Keratinocyte (primary cell): ENCODE results near the gene FRMPD4. TPM values are rescaled to one million over a fixed set of nuclear protein-coding genes. Genes with fewer than 3 reads are reported as not detected.

Experiments
- DNase-seq: peaks from one replicate; pipeline ENCODE4 v3.0.0-alpha.2; 2011; ENCODE audit warnings: low read depth, missing footprints, low spot score
- FAIRE-seq: peaks from 2 replicates; lab custom pipeline; 2011; peaks lifted over from hg19 to GRCh38; lab: Jason Lieb, UNC
- H2AFZ ChIP-seq: 2 replicates; pipeline ENCODE4 v1.6.0; 2012; ENCODE audit warnings: low read length, control low read depth, inconsistent platforms; ENCODE audit not compliant: control insufficient read depth
- H3K27ac ChIP-seq: 2 replicates; pipeline ENCODE4 v1.5.1; 2011; ENCODE audit warnings: low read length; ENCODE audit not compliant: control insufficient read depth, insufficient read depth
- H3K27me3 ChIP-seq: 3 replicates; pipeline ENCODE4 v1.6.0; 2011; ENCODE audit warnings: low read length; ENCODE audit not compliant: control insufficient read depth, insufficient read depth; ENCODE audit errors: extremely low read depth
- H3K36me3 ChIP-seq, 2 experiments: 2 replicates in 1 of 2; 3 replicates in 1 of 2; pipeline ENCODE4 v1.5.1; 2011; ENCODE audit warnings: low read length in 2 of 2, mild to moderate bottlenecking in 1 of 2; ENCODE audit not compliant: control insufficient read depth in 2 of 2, insufficient read depth in 2 of 2; ENCODE audit errors: extremely low read depth in 1 of 2
- H3K4me1 ChIP-seq: 3 replicates; pipeline ENCODE4 v1.5.1; 2011; ENCODE audit warnings: low read length; ENCODE audit not compliant: control insufficient read depth, insufficient read depth; ENCODE audit errors: extremely low read depth
- H3K4me2 ChIP-seq: 3 replicates; pipeline ENCODE4 v1.6.0; 2011; ENCODE audit warnings: low read depth, low read length; ENCODE audit not compliant: control insufficient read depth, insufficient read depth; ENCODE audit errors: extremely low read depth
- H3K4me3 ChIP-seq, 3 experiments: fragments of 200-600 bp in 1 of 3; sonication (generic) in 1 of 3; 2 replicates in 2 of 3; 3 replicates in 1 of 3; pipeline ENCODE4 v1.5.1; 2011 to 2016; ENCODE audit warnings: low read length in 3 of 3, mild to moderate bottlenecking in 3 of 3, control low read depth in 2 of 3, inconsistent platforms in 1 of 3, low read depth in 1 of 3, mixed read lengths in 1 of 3, mixed run types in 1 of 3, moderate library complexity in 1 of 3; ENCODE audit not compliant: control insufficient read depth in 2 of 3, insufficient read depth in 2 of 3; ENCODE audit errors: extremely low read depth in 1 of 3
- H3K79me2 ChIP-seq: 2 replicates; pipeline ENCODE4 v1.6.0; 2012; ENCODE audit warnings: low read length; ENCODE audit not compliant: control insufficient read depth, insufficient read depth
- H3K9ac ChIP-seq: 3 replicates; pipeline ENCODE4 v1.6.0; 2011; ENCODE audit warnings: low read length; ENCODE audit not compliant: control insufficient read depth, insufficient read depth; ENCODE audit errors: extremely low read depth
- H3K9me1 ChIP-seq: 3 replicates; pipeline ENCODE4 v1.6.0; 2011; ENCODE audit warnings: low read length; ENCODE audit not compliant: control insufficient read depth, insufficient read depth; ENCODE audit errors: extremely low read depth
- H3K9me3 ChIP-seq: 2 replicates; pipeline ENCODE4 v1.5.1; 2012; ENCODE audit warnings: low read depth, low read length; ENCODE audit not compliant: control insufficient read depth
- H4K20me1 ChIP-seq: 3 replicates; pipeline ENCODE4 v1.6.0; 2011; ENCODE audit warnings: low read length; ENCODE audit not compliant: control insufficient read depth, insufficient read depth; ENCODE audit errors: extremely low read depth
- CTCF ChIP-seq, 3 experiments: IDR thresholded peaks in 1 of 3; conservative IDR thresholded peaks in 1 of 3; optimal IDR thresholded peaks in 1 of 3; 2 replicates in 2 of 3; 3 replicates in 1 of 3; pipeline versions ENCODE3 to v1.5.1; 2011; ENCODE audit warnings: low read length in 3 of 3, mild to moderate bottlenecking in 3 of 3, moderate library complexity in 2 of 3, control low read depth in 1 of 3, inconsistent platforms in 1 of 3; ENCODE audit not compliant: insufficient read depth in 2 of 3; ENCODE audit errors: extremely low read depth in 1 of 3
- EZH2 ChIP-seq: IDR thresholded peaks from one replicate; pipeline ENCODE4 v1.6.1; 2012; ENCODE audit warnings: inconsistent platforms, mild to moderate bottlenecking, low read length, moderate library complexity
- dilution Hi-C: fragments of 300-500 bp; cut with MboI; formaldehyde crosslinking; loops from one replicate; pipeline ENCODE4 v1.7.0; 2020; ENCODE audit warnings: low sequenced_read_pairs; ENCODE audit not compliant: extremely low pct_ligation_motif_present
- polyA plus RNA-seq, 5 experiments: library from polyadenylated mRNA; depleted of rRNA in 3 of 5; stranded (reverse) in 3 of 5; stranded (forward) in 1 of 5; unstranded in 1 of 5; fragments of >200 nt; gene quantifications; 1 replicate in 1 of 5; 2 replicates in 3 of 5; 3 replicates in 1 of 5; pipeline versions ENCODE4 v1.2.1 to v1.2.3, GENCODE V29; 2011 to 2012; ENCODE audit warnings: missing spikeins in 2 of 5, low read depth in 1 of 5, low replicate concordance in 1 of 5

The FRMPD4 gene
- polyA plus RNA-seq, 1 donor (not counting 4 experiments of a cell fraction or from before 2014, with no cell fraction given) = 0.05 TPM

- Histone ChIP-seq H2AFZ (no peak overlapping the region), H3K4me2 (no peak overlapping the region), H3K9ac (no peak overlapping the region), H3K9me3 (no peaks in the 10 kb centered on the region), H3K9me1 (no peaks in the 10 kb centered on the region), H3K27ac (no peak overlapping the region), H3K36me3 (no peaks in the 10 kb centered on the region), H3K4me3 (no peak overlapping the region), H3K4me1 (no peaks in the 10 kb centered on the region), H3K27me3 (peaks cover 32% of the 10 kb centered on the region), H4K20me1 (no peaks in the 10 kb centered on the region), H3K79me2 (no peaks in the 10 kb centered on the region)
- DNase-seq (no peak), FAIRE-seq (no peak)
- dilution Hi-C loops = no loop called here
- no peak for TF ChIP-seq CTCF (optimal IDR thresholded peaks at IDR 0.05 in 1 of 3, IDR thresholded peaks at IDR 0.05 in 1 of 3, conservative IDR thresholded peaks at IDR 0.05 in 1 of 3; ENCODE audit: extremely low read depth in 1 of 3, insufficient read depth in 2 of 3, low read length in 3 of 3)
- TF ChIP-seq EZH2 = no peak
Observed at GRCh38 chrX:12139934-12140611, 1.8 kb downstream of the FRMPD4 start.

- Histone ChIP-seq H3K27me3 (peaks cover 27% of the 10 kb centered on the region), H2AFZ (no peak overlapping the region), H3K9me1 (no peaks in the 10 kb centered on the region), H3K36me3 (no peaks in the 10 kb centered on the region), H3K4me1 (no peaks in the 10 kb centered on the region), H3K9me3 (no peaks in the 10 kb centered on the region), H3K4me3 (no peak overlapping the region), H3K9ac (no peak overlapping the region), H3K4me2 (no peak overlapping the region), H4K20me1 (no peaks in the 10 kb centered on the region), H3K79me2 (no peaks in the 10 kb centered on the region), H3K27ac (no peak overlapping the region)
- FAIRE-seq = no peak
- DNase-seq = no peak
- TF ChIP-seq CTCF (optimal IDR thresholded peaks at IDR 0.05 in 1 of 3, IDR thresholded peaks at IDR 0.05 in 1 of 3, conservative IDR thresholded peaks at IDR 0.05 in 1 of 3; ENCODE audit: extremely low read depth in 1 of 3, insufficient read depth in 2 of 3, low read length in 3 of 3) (no peak), EZH2 (no peak)
- dilution Hi-C loops = no loop called here
Observed at GRCh38 chrX:12141511-12141910, 3.2 kb downstream of the FRMPD4 start.
